Ecto neural progenitor cell (in vitro differentiated cells): Measurements from ENCODE around the gene BCKDHA.

ENCODE experiments used
- DNase-seq: peaks from one replicate; pipeline ENCODE4 v3.0.0-alpha.2; 2018; ENCODE audit warnings: low spot score

Gene BCKDHA

DNA sequence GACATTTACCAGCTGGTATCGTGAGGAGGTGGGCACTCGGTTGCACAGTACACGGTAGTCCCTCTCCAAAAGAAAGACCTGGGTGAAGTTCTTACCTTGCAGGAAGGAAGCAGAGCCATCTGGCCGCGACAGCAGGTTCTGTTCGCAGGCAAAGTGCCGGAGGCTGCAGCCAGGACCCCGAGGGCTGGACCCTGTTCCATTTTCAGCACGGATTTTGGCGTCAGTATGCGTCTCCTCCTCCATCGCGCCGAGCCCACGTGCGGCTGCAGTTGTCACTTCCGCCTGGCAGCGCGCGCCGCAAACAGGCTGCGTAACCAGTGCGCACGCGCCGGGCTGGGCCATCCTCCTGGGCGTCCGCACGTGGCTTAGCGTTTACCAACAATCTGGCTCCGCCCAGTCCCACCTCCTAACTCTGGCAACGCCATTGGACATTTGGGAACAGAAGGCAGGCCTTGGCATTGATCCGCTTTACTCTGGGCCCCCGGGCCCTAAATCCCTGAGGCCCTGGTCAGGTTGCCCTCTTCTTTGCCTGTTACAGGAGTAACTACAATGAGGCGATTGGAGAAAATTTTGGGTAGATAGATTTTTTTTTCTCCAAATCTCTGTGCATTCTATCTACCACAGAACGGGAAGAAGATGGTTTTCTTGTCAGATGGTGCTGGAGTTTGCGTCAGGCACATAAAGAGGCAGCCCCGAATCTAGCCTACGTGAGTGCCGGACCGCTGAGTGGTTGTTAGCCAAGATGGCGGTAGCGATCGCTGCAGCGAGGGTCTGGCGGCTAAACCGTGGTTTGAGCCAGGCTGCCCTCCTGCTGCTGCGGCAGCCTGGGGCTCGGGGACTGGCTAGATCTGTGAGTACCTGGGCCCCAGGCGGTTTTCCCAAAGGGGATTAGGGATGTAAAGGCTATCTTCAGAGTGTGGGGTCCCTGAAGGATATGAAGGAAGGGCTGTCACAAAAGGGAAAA lies at the start of gene BCKDHA, which contains the start of gene EXOSC5:
TSS of gene BCKDHA (plus strand) at position 733 of the 964 bp plus-strand sequence. CDS start at position 743, 10 bp downstream.
TSS of gene EXOSC5 (minus strand) at position 274 of the 964 bp plus-strand sequence. CDS start at position 243, 31 bp downstream.
- peak; percentile 99 for DNase-seq

GRCh38 chr19:41350735-41351338 lies 46.8 kb upstream of the BCKDHA start:
- DNase-seq, result no peak

DNA sequence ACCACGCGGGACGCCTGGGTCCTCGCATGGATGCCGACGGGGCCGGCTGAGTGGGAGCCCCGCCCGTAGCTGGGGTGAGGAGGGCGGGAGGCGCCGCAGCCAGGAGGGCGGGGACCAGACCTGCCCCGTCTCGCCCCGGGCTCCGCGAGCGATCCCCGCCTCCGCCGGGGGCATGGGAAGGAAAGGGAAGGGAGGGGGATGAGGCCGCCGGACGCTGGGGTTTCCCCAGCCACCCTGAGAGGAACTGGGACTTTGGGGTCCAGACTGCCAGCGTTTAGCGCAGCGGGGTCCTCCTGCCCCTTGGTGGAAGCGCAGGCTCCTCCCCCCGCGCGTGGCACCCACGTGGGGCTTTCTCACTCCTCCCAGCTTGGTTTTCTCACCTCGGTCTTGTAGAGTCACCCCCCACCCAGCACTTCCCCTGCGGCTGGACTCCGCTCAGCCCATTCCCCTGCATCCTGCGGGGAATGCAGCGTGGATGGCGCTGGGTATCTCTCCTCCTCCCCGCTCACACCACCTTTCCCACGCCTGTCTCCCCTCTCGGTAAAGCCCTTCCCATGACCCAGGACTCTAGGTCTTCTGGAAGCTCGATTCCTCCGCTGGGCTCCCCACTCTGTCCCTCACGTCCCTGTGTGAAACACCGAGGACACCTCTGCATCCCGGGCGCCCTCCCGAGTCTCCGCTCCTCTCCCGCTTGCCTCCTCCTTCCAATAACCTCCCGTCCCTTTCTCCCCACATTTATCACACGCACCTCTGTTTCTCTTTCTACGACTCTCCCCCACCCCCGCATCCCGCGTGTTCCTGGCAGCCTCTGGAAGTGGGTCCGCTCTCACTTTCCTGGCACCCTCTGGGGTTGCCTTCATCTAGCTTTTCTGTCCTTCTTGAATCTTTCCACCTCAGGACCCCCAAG lies 46.0 kb upstream of the BCKDHA start:
- DNase-seq, result peak; percentile 61

GRCh38 chr19:41352279-41352608 lies 45.4 kb upstream of the BCKDHA start:
- DNase-seq, result no peak

DNA sequence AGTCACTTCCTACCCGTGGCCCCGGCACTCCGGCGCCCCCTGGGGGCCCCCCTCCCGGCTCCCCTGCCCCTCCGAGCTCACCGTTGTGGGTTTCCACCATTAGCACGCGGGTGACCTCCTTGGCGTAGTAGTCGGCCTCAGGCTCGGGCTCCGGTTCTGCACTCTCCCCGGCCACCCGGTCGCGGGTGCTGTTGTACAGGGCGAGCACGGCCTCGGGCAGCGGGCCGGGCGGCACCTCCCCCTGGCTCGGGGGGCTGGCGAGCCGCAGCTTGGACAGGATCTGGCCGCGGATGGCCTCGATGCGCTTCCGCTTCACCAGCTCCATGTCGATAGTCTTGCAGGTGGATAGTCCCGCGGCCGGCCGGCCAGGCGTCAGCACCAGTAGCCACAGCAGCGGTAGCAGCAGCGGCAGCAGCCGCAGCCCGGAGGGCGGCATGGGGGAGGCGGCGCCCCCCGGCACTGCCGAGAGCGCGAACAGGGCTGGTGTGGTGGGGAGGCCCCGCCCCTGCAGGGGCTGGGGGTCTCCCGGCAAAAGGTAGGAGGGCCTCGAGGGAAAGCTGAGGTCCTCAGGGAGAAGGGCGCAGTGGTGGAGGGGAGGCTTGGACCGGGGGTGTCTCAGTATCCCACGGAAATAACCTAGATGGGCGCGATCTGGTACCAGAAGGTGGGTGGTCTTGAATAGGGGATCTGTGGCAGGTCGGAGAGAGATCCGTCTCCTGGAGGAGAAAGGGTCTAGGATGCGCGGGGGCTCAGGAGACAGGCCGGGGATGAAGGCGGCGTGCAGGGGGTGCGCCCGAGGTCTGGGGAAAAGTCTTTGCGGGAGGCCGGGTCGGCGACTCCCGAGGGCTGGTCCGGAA lies 44.8 kb upstream of the BCKDHA start:
- peak; percentile 80 for DNase-seq

GRCh38 chr19:41353466-41354342 lies 43.9 kb upstream of the BCKDHA start, which contains the start of gene TGFB1:
Gene TGFB1 (minus strand): TSS chr19:41353922. CDS start chr19:41353044, 878 bp downstream.
- DNase-seq, result peak; percentile 84

GRCh38 chr19:41354343-41354953 lies 43.2 kb upstream of the BCKDHA start:
- no peak for DNase-seq

- no peak for DNase-seq
Observed at GRCh38 chr19:41355035-41355434, 42.6 kb upstream of the BCKDHA start.

GRCh38 chr19:41355802-41356201 lies 41.8 kb upstream of the BCKDHA start:
- DNase-seq, result no peak

DNA sequence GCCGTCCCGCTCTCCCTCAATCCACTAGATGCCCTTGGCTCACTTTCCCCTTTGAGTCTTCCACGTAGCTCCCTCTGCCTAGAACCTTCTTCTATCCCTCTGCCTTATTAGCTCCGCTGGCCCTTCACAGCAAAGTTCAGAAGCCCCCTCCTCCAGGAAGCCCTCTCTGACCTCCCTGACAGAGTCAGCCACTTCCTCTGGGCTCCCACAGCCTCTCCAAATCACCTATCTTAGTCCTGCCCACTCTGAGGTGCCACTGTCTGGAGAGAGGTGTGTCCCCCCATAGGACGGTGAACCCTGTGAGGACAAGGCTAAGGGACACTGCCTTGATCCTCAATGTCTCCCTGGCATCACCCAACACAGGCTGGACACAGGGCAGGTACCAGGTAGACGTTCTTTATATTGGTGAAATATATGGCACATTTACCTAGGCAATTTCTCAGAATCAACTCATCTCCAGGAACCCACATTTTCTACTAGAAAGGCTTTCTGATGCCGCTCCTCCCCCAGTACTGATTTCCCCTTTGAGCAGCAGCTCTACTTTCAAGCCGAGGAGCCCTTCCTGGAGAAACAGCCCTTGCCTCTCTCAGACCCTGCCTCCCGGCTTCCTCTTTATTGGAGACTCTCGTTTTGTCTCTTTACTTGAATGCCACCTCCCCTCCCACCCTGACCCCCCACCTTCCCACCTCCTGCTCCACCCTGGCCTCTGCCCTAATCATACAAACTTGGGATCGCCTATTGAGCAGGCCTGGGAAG lies 40.5 kb upstream of the BCKDHA start:
- DNase-seq, result no peak

DNA sequence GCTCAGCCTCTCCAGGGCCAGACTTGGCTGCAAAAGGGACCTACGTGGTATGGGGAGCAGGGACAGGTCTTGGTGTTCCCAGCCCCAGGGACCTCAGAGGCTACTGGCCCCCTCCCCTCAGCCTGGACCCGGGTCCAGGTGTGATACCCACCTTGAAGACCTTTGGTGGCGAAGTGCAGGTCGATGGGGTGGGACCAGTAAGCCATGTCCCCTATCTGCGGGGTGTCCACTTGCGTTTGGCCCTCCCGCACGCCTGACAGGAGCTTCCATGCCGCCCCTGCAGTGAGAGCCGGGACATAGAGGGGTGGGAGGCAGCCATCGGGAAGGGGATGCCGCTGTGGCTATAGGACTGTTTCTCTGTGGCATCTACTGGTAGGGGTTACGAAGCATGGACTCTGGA lies 39.9 kb upstream of the BCKDHA start:
- DNase-seq, result no peak

GRCh38 chr19:41359741-41360140 lies 37.9 kb upstream of the BCKDHA start:
- DNase-seq, result no peak

GRCh38 chr19:41362143-41362847 lies 35.3 kb upstream of the BCKDHA start:
- DNase-seq, result no peak

GRCh38 chr19:41363371-41363752 lies 34.3 kb upstream of the BCKDHA start:
- no peak for DNase-seq

GRCh38 chr19:41363753-41364523 lies 33.7 kb upstream of the BCKDHA start, which contains the start of gene B9D2:
Gene B9D2 (minus strand): TSS chr19:41364149. CDS start chr19:41363519, 630 bp downstream.
- peak; percentile 97 for DNase-seq

GRCh38 chr19:41364524-41365391 lies 32.9 kb upstream of the BCKDHA start:
- DNase-seq, result no peak
